NCI-H510A treated with DMSO at 0.1 percent for 48 hours (cell line): ENCODE measurements around the gene RPS6KA3.
"Not testable (repeated sequence)": the region's sequence is repeated elsewhere in the genome, so short reads cannot be mapped to it uniquely, and the experiment has no call there.

Source experiments
- DNase-seq: peaks from one replicate; lab custom pipeline; 2025; lab: John Stamatoyannopoulos, UW

RPS6KA3 gene

GRCh38 chrX:20218836-20219505 is 47.7 kb downstream of the RPS6KA3 start:
- no peak for DNase-seq

GRCh38 chrX:20217906-20218305 is 48.8 kb downstream of the RPS6KA3 start:
- no peak for DNase-seq

GRCh38 chrX:20217271-20217670 is 49.4 kb downstream of the RPS6KA3 start:
- DNase-seq, result no peak

- no peak for DNase-seq
These were observed 51.1 kb downstream of the RPS6KA3 start for GRCh38 chrX:20215565-20215964.

- no peak for DNase-seq
These were observed 54.1 kb downstream of the RPS6KA3 start for GRCh38 chrX:20212486-20213089.

GRCh38 chrX:20211261-20211786 is 55.4 kb downstream of the RPS6KA3 start:
- no peak for DNase-seq

- no peak for DNase-seq
These were observed 60.6 kb downstream of the RPS6KA3 start for GRCh38 chrX:20205927-20206708.

- no peak for DNase-seq
These were observed 62.4 kb downstream of the RPS6KA3 start for GRCh38 chrX:20204351-20204750.

GRCh38 chrX:20197641-20198210 is 69.0 kb downstream of the RPS6KA3 start:
- no peak for DNase-seq

GRCh38 chrX:20189171-20189570 is 77.5 kb downstream of the RPS6KA3 start:
- no peak for DNase-seq

GRCh38 chrX:20181598-20182329 is 84.9 kb downstream of the RPS6KA3 start:
- DNase-seq, result no peak

GRCh38 chrX:20177093-20177492 is 89.6 kb downstream of the RPS6KA3 start:
- no peak for DNase-seq

GRCh38 chrX:20173856-20174255 is 92.9 kb downstream of the RPS6KA3 start:
- no peak for DNase-seq

GRCh38 chrX:20173313-20173712 is 93.4 kb downstream of the RPS6KA3 start:
- DNase-seq, result no peak

GRCh38 chrX:20171887-20172286 is 94.8 kb downstream of the RPS6KA3 start:
- DNase-seq, result no peak

GRCh38 chrX:20162516-20162915 is 104.2 kb downstream of the RPS6KA3 start:
- DNase-seq, result not testable (repeated sequence)

GRCh38 chrX:20159797-20160385 is 106.8 kb downstream of the RPS6KA3 start:
- DNase-seq, result no peak

GRCh38 chrX:20151689-20152088 is 115.0 kb downstream of the RPS6KA3 start:
- no peak for DNase-seq

- DNase-seq, result no peak
These were observed 117.4 kb downstream of the RPS6KA3 start for GRCh38 chrX:20149326-20149725.

GRCh38 chrX:20147561-20147960 is 119.1 kb downstream of the RPS6KA3 start:
- DNase-seq, result no peak

- DNase-seq, result no peak
These were observed 122.2 kb downstream of the RPS6KA3 start for GRCh38 chrX:20144491-20144890.
